Measurements from ENCODE around the gene KLC3.

Gene KLC3

DNA sequence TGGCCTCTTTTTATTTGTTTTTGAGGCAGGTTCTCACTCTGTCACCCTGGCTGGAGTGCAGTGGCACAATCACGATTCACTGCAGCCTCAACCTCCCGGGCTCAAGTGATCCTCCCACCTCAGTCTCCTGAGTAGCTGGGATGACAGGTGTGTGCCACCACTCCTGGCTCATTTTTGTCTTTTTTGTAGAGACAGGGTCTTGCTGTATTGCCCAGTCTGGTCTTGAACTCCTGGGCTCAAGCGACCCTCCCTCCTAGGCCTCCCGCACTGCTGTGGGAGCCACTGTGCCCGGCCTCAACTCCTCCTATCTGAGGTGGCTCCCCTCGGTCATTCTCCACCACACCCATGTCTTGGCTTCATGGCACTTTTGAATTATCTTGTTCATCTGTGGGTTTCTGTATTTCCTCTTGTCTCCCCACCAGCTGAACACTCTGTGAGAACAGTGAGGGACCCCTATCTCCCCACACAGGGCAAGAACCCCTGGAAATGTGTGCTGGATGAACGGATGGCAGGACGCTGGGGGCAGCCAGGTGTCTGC lies 25.8 kb upstream of the KLC3 start:
- TF ChIP-seq EZH2 (IDR thresholded peaks at IDR 0.05; ENCODE audit: borderline replicate concordance, low read length): no peak
- TF ChIP-seq, protein P1, sequence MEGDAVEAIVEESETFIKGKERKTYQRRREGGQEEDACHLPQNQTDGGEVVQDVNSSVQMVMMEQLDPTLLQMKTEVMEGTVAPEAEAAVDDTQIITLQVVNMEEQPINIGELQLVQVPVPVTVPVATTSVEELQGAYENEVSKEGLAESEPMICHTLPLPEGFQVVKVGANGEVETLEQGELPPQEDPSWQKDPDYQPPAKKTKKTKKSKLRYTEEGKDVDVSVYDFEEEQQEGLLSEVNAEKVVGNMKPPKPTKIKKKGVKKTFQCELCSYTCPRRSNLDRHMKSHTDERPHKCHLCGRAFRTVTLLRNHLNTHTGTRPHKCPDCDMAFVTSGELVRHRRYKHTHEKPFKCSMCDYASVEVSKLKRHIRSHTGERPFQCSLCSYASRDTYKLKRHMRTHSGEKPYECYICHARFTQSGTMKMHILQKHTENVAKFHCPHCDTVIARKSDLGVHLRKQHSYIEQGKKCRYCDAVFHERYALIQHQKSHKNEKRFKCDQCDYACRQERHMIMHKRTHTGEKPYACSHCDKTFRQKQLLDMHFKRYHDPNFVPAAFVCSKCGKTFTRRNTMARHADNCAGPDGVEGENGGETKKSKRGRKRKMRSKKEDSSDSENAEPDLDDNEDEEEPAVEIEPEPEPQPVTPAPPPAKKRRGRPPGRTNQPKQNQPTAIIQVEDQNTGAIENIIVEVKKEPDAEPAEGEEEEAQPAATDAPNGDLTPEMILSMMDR (IDR thresholded peaks at IDR 0.05; ENCODE audit: low read length): no peak

DNA sequence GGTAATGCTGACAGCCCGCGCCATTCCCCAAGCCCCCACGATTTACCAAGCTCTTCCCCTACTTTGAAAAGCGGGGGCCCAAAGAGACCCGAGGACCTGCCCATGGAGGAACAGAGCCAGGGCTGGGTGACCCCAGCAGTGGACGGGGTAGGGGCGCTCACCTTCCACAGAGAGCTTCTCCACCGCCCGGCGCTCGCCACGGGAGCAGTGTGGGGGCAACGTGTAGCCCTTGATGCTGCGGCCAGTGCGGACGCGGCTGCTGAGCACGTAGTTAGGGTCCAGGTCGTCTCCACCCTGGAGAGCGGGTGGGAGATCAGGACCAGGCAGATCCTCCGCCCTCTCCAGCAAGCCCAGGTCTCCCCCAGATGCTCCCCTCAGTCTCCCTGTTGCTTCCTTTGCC lies 25.2 kb upstream of the KLC3 start:
- H3K27ac ChIP-seq (ENCODE audit: low read depth, low read length, poor library complexity, severe bottlenecking): no peak overlapping the region
- no peak overlapping the region for H3K9ac ChIP-seq (ENCODE audit: low read length)
- H3K4me2 ChIP-seq (ENCODE audit: low read length): no peak overlapping the region
- H3K9me2 ChIP-seq (ENCODE audit: low read depth, low read length): no peaks in the 10 kb centered on the region
- H2AFZ ChIP-seq (ENCODE audit: low read length): no peak overlapping the region
- no peaks in the 10 kb centered on the region for H3K79me2 ChIP-seq (ENCODE audit: insufficient read depth, low read length)
- peaks cover 2% of the 10 kb centered on the region; the same call in 1 of the 2 replicates for H3K27me3 ChIP-seq (ENCODE audit: insufficient read depth, low read length)
- TF ChIP-seq EZH2 (IDR thresholded peaks at IDR 0.05; ENCODE audit: borderline replicate concordance, low read length): no peak
- TF ChIP-seq, protein P1 (IDR thresholded peaks at IDR 0.05; ENCODE audit: low read length): no peak
- no peaks in the 10 kb centered on the region for H4K20me1 ChIP-seq (ENCODE audit: insufficient read depth, low read length)
- no peak overlapping the region for H3K4me3 ChIP-seq (ENCODE audit: low read depth, low read length, poor library complexity, severe bottlenecking)
- H3F3A ChIP-seq (ENCODE audit: insufficient read depth, low read length): no peaks in the 10 kb centered on the region
- no peaks in the 10 kb centered on the region for H3K9me3 ChIP-seq (ENCODE audit: low read length)
- no peaks in the 10 kb centered on the region for H3K36me3 ChIP-seq (ENCODE audit: insufficient read depth, low read length)
- peaks cover 9% of the 10 kb centered on the region for H3K4me1 ChIP-seq (ENCODE audit: insufficient read depth, low read length, severe bottlenecking)

More for the DNA sequence above, 25.8 kb upstream of the KLC3 start:
- H3K36me3 ChIP-seq (ENCODE audit: insufficient read depth, low read length): no peaks in the 10 kb centered on the region
- no peaks in the 10 kb centered on the region for H3F3A ChIP-seq (ENCODE audit: insufficient read depth, low read length)
- no peaks in the 10 kb centered on the region for H4K20me1 ChIP-seq (ENCODE audit: insufficient read depth, low read length)
- no peaks in the 10 kb centered on the region for H3K79me2 ChIP-seq (ENCODE audit: insufficient read depth, low read length)
- H3K4me3 ChIP-seq (ENCODE audit: low read depth, low read length, poor library complexity, severe bottlenecking): no peak overlapping the region
- H3K9me3 ChIP-seq (ENCODE audit: low read length): no peaks in the 10 kb centered on the region
- no peak overlapping the region for H3K27ac ChIP-seq (ENCODE audit: low read depth, low read length, poor library complexity, severe bottlenecking)
- no peak overlapping the region for H3K9ac ChIP-seq (ENCODE audit: low read length)
- peaks cover 2% of the 10 kb centered on the region; the same call in 1 of the 2 replicates for H3K27me3 ChIP-seq (ENCODE audit: insufficient read depth, low read length)
- H2AFZ ChIP-seq (ENCODE audit: low read length): no peak overlapping the region
- H3K9me2 ChIP-seq (ENCODE audit: low read depth, low read length): no peaks in the 10 kb centered on the region
- no peak overlapping the region for H3K4me2 ChIP-seq (ENCODE audit: low read length)
- H3K4me1 ChIP-seq (ENCODE audit: insufficient read depth, low read length, severe bottlenecking): peaks cover 9% of the 10 kb centered on the region

DNA sequence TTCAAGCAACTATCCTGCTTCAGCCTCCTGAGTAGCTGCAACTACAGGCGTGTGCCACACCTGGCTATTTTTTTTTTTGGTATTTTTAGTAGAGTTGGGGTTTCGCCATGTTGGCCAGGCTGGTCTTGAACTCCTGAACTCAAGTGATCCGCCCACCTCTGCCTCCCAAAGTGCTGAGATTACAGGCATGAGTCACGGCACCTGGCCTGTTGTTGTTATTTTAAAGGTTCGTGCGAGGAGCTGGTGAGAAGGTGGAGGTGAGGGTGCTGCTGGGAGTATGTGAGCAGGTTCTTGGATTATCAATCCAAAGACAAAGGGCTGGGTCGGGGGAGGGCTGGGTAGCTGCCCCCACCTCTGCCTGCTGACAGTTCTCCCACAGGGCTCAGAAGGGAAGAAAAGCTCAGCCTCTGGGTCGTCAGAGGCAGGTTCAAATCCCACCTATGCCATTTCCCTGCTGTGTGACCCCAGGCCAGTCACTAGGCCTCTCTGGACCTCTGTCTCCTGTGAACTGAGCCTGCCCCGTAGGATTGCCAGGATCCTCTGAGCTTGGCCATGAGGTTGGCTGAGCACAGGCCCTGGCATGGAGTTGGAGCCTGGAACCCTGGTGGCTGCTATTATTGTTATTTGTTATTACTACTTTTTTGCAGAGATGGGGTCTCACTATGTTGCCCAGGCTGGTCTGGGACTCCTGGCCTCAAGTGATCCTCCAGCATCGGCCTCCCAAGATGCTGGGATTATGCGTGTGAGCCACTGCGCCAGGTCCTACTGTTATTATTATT lies 19.4 kb upstream of the KLC3 start:
- Histone ChIP-seq H3K79me2 (ENCODE audit: insufficient read depth, low read length) (no peaks in the 10 kb centered on the region), H3K27ac (ENCODE audit: low read depth, low read length, poor library complexity, severe bottlenecking) (no peak overlapping the region), H3K4me2 (ENCODE audit: low read length) (no peak overlapping the region), H4K20me1 (ENCODE audit: insufficient read depth, low read length) (no peaks in the 10 kb centered on the region), H3K4me1 (ENCODE audit: insufficient read depth, low read length, severe bottlenecking) (peaks cover 6% of the 10 kb centered on the region), H3K9me3 (ENCODE audit: low read length) (no peaks in the 10 kb centered on the region), H3K27me3 (ENCODE audit: insufficient read depth, low read length) (peaks cover 9% of the 10 kb centered on the region; the same call in 1 of the 2 replicates), H3F3A (ENCODE audit: insufficient read depth, low read length) (no peaks in the 10 kb centered on the region), H2AFZ (ENCODE audit: low read length) (no peak overlapping the region), H3K36me3 (ENCODE audit: insufficient read depth, low read length) (no peaks in the 10 kb centered on the region), H3K9ac (ENCODE audit: low read length) (no peak overlapping the region), H3K9me2 (ENCODE audit: low read depth, low read length) (no peaks in the 10 kb centered on the region), H3K4me3 (ENCODE audit: low read depth, low read length, poor library complexity, severe bottlenecking) (no peak overlapping the region)
- no peak for TF ChIP-seq EZH2 (IDR thresholded peaks at IDR 0.05; ENCODE audit: borderline replicate concordance, low read length)
- TF ChIP-seq, protein P1 (IDR thresholded peaks at IDR 0.05; ENCODE audit: low read length): no peak

Data from OCI-LY1 (cell line).